Stimulated activated naive CD4-positive, alpha-beta T cell (primary cell): Measurements from ENCODE around the gene VDAC2.

Experiments used
- DNase-seq, 6 experiments: peaks; one replicate each; lab custom pipeline; 2025; lab: John Stamatoyannopoulos, UW

Gene VDAC2

GRCh38 chr10:75253281-75254220 lies 43.0 kb downstream of the VDAC2 start:
- no peak for DNase-seq

- no peak for DNase-seq
These were observed 44.1 kb downstream of the VDAC2 start for GRCh38 chr10:75254739-75255138.

- DNase-seq: no peak
These were observed 50.4 kb downstream of the VDAC2 start for GRCh38 chr10:75260990-75261389.

GRCh38 chr10:75261813-75262705 lies 51.5 kb downstream of the VDAC2 start:
- DNase-seq: no peak

- no peak for DNase-seq
These were observed 53.2 kb downstream of the VDAC2 start for GRCh38 chr10:75263806-75264205.

GRCh38 chr10:75265856-75266255 lies 55.3 kb downstream of the VDAC2 start:
- DNase-seq: no peak

GRCh38 chr10:75266945-75267344 lies 56.3 kb downstream of the VDAC2 start:
- DNase-seq: no peak

- no peak for DNase-seq
These were observed 59.0 kb downstream of the VDAC2 start for GRCh38 chr10:75269605-75270004.

- no peak for DNase-seq
These were observed 61.5 kb downstream of the VDAC2 start for GRCh38 chr10:75272094-75272493.

- no peak for DNase-seq
These were observed 62.3 kb downstream of the VDAC2 start for GRCh38 chr10:75272896-75273295.

- no peak for DNase-seq
These were observed 65.7 kb downstream of the VDAC2 start for GRCh38 chr10:75276069-75276872.

GRCh38 chr10:75280236-75280635 lies 69.6 kb downstream of the VDAC2 start:
- DNase-seq: no peak
